Astrocyte (in vitro differentiated cells and primary cell): ENCODE data around the gene LRRC43. TPM values are rescaled to one million over a fixed set of nuclear protein-coding genes. Genes with fewer than 3 reads are reported as not detected.
"Not testable (repeated sequence)": the region's sequence is repeated elsewhere in the genome, so short reads cannot be mapped to it uniquely, and the experiment has no call there.

Experiments
- DNase-seq: peaks from one replicate; pipeline ENCODE4 v3.0.0-alpha.2; 2010; ENCODE audit warnings: low read depth
- FAIRE-seq: peaks from 2 replicates; lab custom pipeline; 2011; peaks lifted over from hg19 to GRCh38; lab: Jason Lieb, UNC
- H2AFZ ChIP-seq: 2 replicates; pipeline ENCODE4 v1.6.0; 2012; ENCODE audit warnings: low read depth, low read length, inconsistent platforms
- H3K27ac ChIP-seq: 2 replicates; pipeline ENCODE4 v1.5.1; 2011; ENCODE audit warnings: low read depth, low read length, inconsistent platforms
- H3K27me3 ChIP-seq: 2 replicates; pipeline ENCODE4 v1.6.0; 2011; ENCODE audit warnings: low read length, inconsistent platforms; ENCODE audit not compliant: insufficient read depth
- H3K36me3 ChIP-seq: 2 replicates; pipeline ENCODE4 v1.5.1; 2011; ENCODE audit warnings: low read length, inconsistent platforms; ENCODE audit not compliant: insufficient read depth
- H3K4me1 ChIP-seq: 2 replicates; pipeline ENCODE4 v1.5.1; 2011; ENCODE audit warnings: low read length, inconsistent platforms; ENCODE audit not compliant: insufficient read depth
- H3K4me2 ChIP-seq: 2 replicates; pipeline ENCODE4 v1.6.0; 2012; ENCODE audit warnings: low read length, inconsistent platforms
- H3K4me3 ChIP-seq: 2 replicates; pipeline ENCODE4 v1.5.1; 2011; ENCODE audit warnings: low read depth, mild to moderate bottlenecking, low read length, inconsistent platforms; ENCODE audit not compliant: insufficient read depth
- H3K79me2 ChIP-seq: 2 replicates; pipeline ENCODE4 v1.6.0; 2012; ENCODE audit warnings: mild to moderate bottlenecking, low read length, inconsistent platforms; ENCODE audit not compliant: insufficient read depth
- H3K9ac ChIP-seq: 2 replicates; pipeline ENCODE4 v1.6.0; 2012; ENCODE audit warnings: mild to moderate bottlenecking, low read length, inconsistent platforms
- H3K9me3 ChIP-seq: 2 replicates; pipeline ENCODE4 v1.5.1; 2012; ENCODE audit warnings: low read depth, mild to moderate bottlenecking, low read length, inconsistent platforms; ENCODE audit not compliant: insufficient read depth
- H4K20me1 ChIP-seq: 2 replicates; pipeline ENCODE4 v1.6.0; 2012; ENCODE audit warnings: low read length, inconsistent platforms; ENCODE audit not compliant: insufficient read depth
- H3K27ac Mint-ChIP-seq: one replicate; pipeline ENCODE4 v1.8.0; 2021; ENCODE audit warnings: mild to moderate bottlenecking, mixed read lengths; ENCODE audit not compliant: unreplicated experiment
- H3K27me3 Mint-ChIP-seq: one replicate; pipeline ENCODE4 v1.8.0; 2021; ENCODE audit warnings: low read depth, mixed read lengths; ENCODE audit not compliant: unreplicated experiment
- H3K36me3 Mint-ChIP-seq: one replicate; pipeline ENCODE4 v1.8.0; 2021; ENCODE audit warnings: low read depth, mixed read lengths; ENCODE audit not compliant: unreplicated experiment
- H3K4me1 Mint-ChIP-seq: one replicate; pipeline ENCODE4 v1.8.0; 2021; ENCODE audit warnings: low read depth, mixed read lengths; ENCODE audit not compliant: unreplicated experiment
- H3K4me3 Mint-ChIP-seq: one replicate; pipeline ENCODE4 v1.8.0; 2021; ENCODE audit warnings: mild to moderate bottlenecking, moderate library complexity, mixed read lengths; ENCODE audit not compliant: unreplicated experiment
- H3K9me3 Mint-ChIP-seq: one replicate; pipeline ENCODE4 v1.8.0; 2021; ENCODE audit warnings: mild to moderate bottlenecking, mixed read lengths; ENCODE audit not compliant: unreplicated experiment
- CTCF ChIP-seq: IDR thresholded peaks from 2 replicates; pipeline ENCODE4 v1.5.1; 2011; ENCODE audit warnings: low read depth, mild to moderate bottlenecking, inconsistent platforms, low read length, moderate library complexity; ENCODE audit not compliant: insufficient read depth
- EZH2 ChIP-seq: IDR thresholded peaks from 2 replicates; pipeline ENCODE4 v1.6.1; 2012; ENCODE audit warnings: mild to moderate bottlenecking, low read length, inconsistent platforms; ENCODE audit not compliant: insufficient read depth
- total RNA-seq: library from RNA; stranded (reverse); gene quantifications from 2 replicates; pipeline ENCODE4 v1.2.1, GENCODE V29; 2021

Gene LRRC43
- total RNA-seq, 1 donor from 2014 or later = 0.73 TPM

- DNase-seq = no peak
- Histone ChIP-seq H3K4me3 (no peak overlapping the region), H3K9ac (no peak overlapping the region), H3K4me2 (no peak overlapping the region), H2AFZ (no peak overlapping the region), H3K9me3 (no peaks in the 10 kb centered on the region), H3K36me3 (no peaks in the 10 kb centered on the region), H3K4me1 (no peaks in the 10 kb centered on the region), H3K27ac (no peak overlapping the region), H3K27me3 (peaks cover 9% of the 10 kb centered on the region), H4K20me1 (no peaks in the 10 kb centered on the region), H3K79me2 (no peaks in the 10 kb centered on the region)
- no peak for FAIRE-seq
- peaks cover 23% of the 10 kb centered on the region for H3K27me3 Mint-ChIP-seq
- no peak overlapping the region for H3K27ac Mint-ChIP-seq
- no peaks in the 10 kb centered on the region for H3K4me1 Mint-ChIP-seq
- no peaks in the 10 kb centered on the region for H3K9me3 Mint-ChIP-seq
- TF ChIP-seq EZH2 (no peak), CTCF (no peak)
- H3K4me3 Mint-ChIP-seq = no peak overlapping the region
- H3K36me3 Mint-ChIP-seq = no peaks in the 10 kb centered on the region
Observed at GRCh38 chr12:122171399-122171798, 11.5 kb upstream of the LRRC43 start.

GRCh38 chr12:122172262-122172939 lies 10.5 kb upstream of the LRRC43 start:
- no peaks in the 10 kb centered on the region for H3K4me1 ChIP-seq
- no peak overlapping the region for H2AFZ ChIP-seq
- H3K27ac ChIP-seq = no peak overlapping the region
- H3K9me3 ChIP-seq = no peaks in the 10 kb centered on the region
- no peak for DNase-seq
- H3K36me3 ChIP-seq = no peaks in the 10 kb centered on the region
- no peaks in the 10 kb centered on the region for H3K4me1 Mint-ChIP-seq
- no peaks in the 10 kb centered on the region for H3K79me2 ChIP-seq
- no peak overlapping the region for H3K9ac ChIP-seq
- H3K27me3 Mint-ChIP-seq = peaks cover 23% of the 10 kb centered on the region
- H3K27me3 ChIP-seq = peaks cover 5% of the 10 kb centered on the region
- H3K4me3 ChIP-seq = no peak overlapping the region
- no peak overlapping the region for H3K4me2 ChIP-seq
- H3K36me3 Mint-ChIP-seq = no peaks in the 10 kb centered on the region
- no peaks in the 10 kb centered on the region for H3K9me3 Mint-ChIP-seq
- TF ChIP-seq CTCF (no peak), EZH2 (no peak)
- H3K27ac Mint-ChIP-seq = no peak overlapping the region
- H4K20me1 ChIP-seq = no peaks in the 10 kb centered on the region
- no peak for FAIRE-seq
- H3K4me3 Mint-ChIP-seq = peak overlapping the region; percentile 29

- H3K9ac ChIP-seq = no peak within 1 kb of the TSS
- Mint-ChIP-seq H3K4me1 (no peaks in the 10 kb centered on the region), H3K27me3 (peaks cover 23% of the 10 kb centered on the region), H3K4me3 (no peak within 1 kb of the TSS), H3K36me3 (peaks cover 2% of the 10 kb centered on the region), H3K27ac (no peak within 1 kb of the TSS), H3K9me3 (no peaks in the 10 kb centered on the region)
- no peak within 1 kb of the TSS for H3K27ac ChIP-seq
- DNase-seq (no peak), FAIRE-seq (no peak)
- TF ChIP-seq EZH2 = no peak
- no peak for TF ChIP-seq CTCF
- H3K27me3 ChIP-seq = peaks cover 3% of the 10 kb centered on the region
- no peak within 1 kb of the TSS for H3K4me3 ChIP-seq
- H3K9me3 ChIP-seq = no peaks in the 10 kb centered on the region
- no peak within 1 kb of the TSS for H3K4me2 ChIP-seq
- H4K20me1 ChIP-seq = no peaks in the 10 kb centered on the region
- no peaks in the 10 kb centered on the region for H3K36me3 ChIP-seq
- H3K4me1 ChIP-seq = no peaks in the 10 kb centered on the region
- H3K79me2 ChIP-seq = no peaks in the 10 kb centered on the region
- H2AFZ ChIP-seq = no peak within 1 kb of the TSS
Observed at GRCh38 chr12:122174155-122174845, 8.6 kb upstream of the LRRC43 start, which contains the start of gene IL31. IL31 (minus strand) TSS chr12:122174221; CDS start chr12:122174172, 49 bp downstream.

- not testable (repeated sequence) for H3K27ac Mint-ChIP-seq, H3K27me3 ChIP-seq, H3K4me1 ChIP-seq, H3K9me3 ChIP-seq, H3K4me3 Mint-ChIP-seq, H3K27ac ChIP-seq, H3K9me3 Mint-ChIP-seq, DNase-seq, FAIRE-seq, H3K36me3 Mint-ChIP-seq, H2AFZ ChIP-seq, H3K36me3 ChIP-seq, H3K4me3 ChIP-seq, H3K4me1 Mint-ChIP-seq, H3K9ac ChIP-seq, H4K20me1 ChIP-seq, H3K79me2 ChIP-seq, H3K4me2 ChIP-seq
- H3K27me3 Mint-ChIP-seq = peaks cover 21% of the 10 kb centered on the region
Observed at GRCh38 chr12:122176473-122176872, 6.5 kb upstream of the LRRC43 start.
